Transverse colon (tissue), 4 donors: Measurements from ENCODE around the gene PCDH8. TPM values are rescaled to one million over a fixed set of nuclear protein-coding genes. Genes with fewer than 3 reads are reported as not detected.

ENCODE experiments used
- DNase-seq: peaks from one replicate; pipeline ENCODE4 v3.0.0-alpha.2; 2019
- H3K27ac ChIP-seq, 4 donors: fragments of 200-600 bp; sonication (generic); 2 replicates each; pipeline ENCODE4 v1.5.1; 2016 to 2018; ENCODE audit warnings: inconsistent platforms in 4 of 4
- H3K27me3 ChIP-seq: fragments of 200-600 bp; sonication (generic); 2 replicates; pipeline ENCODE4 v1.5.1; 2017; ENCODE audit warnings: inconsistent platforms
- H3K36me3 ChIP-seq, 4 donors: fragments of 200-600 bp; sonication (generic); 2 replicates each; pipeline ENCODE4 v1.5.1; 2017 to 2019; ENCODE audit warnings: inconsistent platforms in 4 of 4
- H3K4me1 ChIP-seq, 4 donors: fragments of 200-600 bp; sonication (generic); 2 replicates each; pipeline ENCODE4 v1.5.1; 2017 to 2020; ENCODE audit warnings: inconsistent platforms in 4 of 4
- H3K4me3 ChIP-seq, 4 donors: fragments of 200-600 bp; sonication (generic); 1 replicate in 1 of 4; 2 replicates in 3 of 4; pipeline versions ENCODE4 v1.5.1 to v1.6.1; 2017 to 2019; ENCODE audit warnings: inconsistent platforms in 4 of 4
- H3K9me3 ChIP-seq, 2 donors: fragments of 200-600 bp; sonication (generic); 2 replicates each; pipeline ENCODE4 v1.5.1; 2017 to 2019; ENCODE audit warnings: inconsistent platforms in 2 of 2
- CTCF ChIP-seq, 5 experiments: fragments of 200-600 bp in 3 of 5; fragments of 450-650 bp in 2 of 5; sonication (generic) in 3 of 5; IDR thresholded peaks; 1 replicate in 2 of 5; 2 replicates in 3 of 5; pipeline ENCODE4 v1.5.1; 2016 to 2017; ENCODE audit warnings: antibody characterized with exemption in 5 of 5, inconsistent platforms in 3 of 5, mild to moderate bottlenecking in 2 of 5, moderate library complexity in 1 of 5
- EP300 ChIP-seq: sonication (generic); formaldehyde crosslinking; IDR thresholded peaks from one replicate; pipeline ENCODE4 v1.6.1; 2017; ENCODE audit warnings: antibody characterized with exemption, low read depth
- POLR2A ChIP-seq: fragments of 450-650 bp; IDR thresholded peaks from one replicate; pipeline ENCODE4 v1.6.1; 2016; ENCODE audit warnings: antibody characterized with exemption, mild to moderate bottlenecking, moderate library complexity
- POLR2AphosphoS5 ChIP-seq, 3 donors: sonication (generic); formaldehyde crosslinking; IDR thresholded peaks; one replicate each; pipeline ENCODE4 v1.6.1; 2016; ENCODE audit warnings: antibody characterized with exemption in 3 of 3
- WGBS, 2 donors: methylation state at CpG; one replicate each; pipeline ENCODE4 v1.1.5; 2018; ENCODE audit warnings: low coverage in 1 of 2; 5-methylcytosine and 5-hydroxymethylcytosine counted together
- in situ Hi-C, 4 donors: fragments of 200-750 bp; cut with MboI; loops; one replicate each; pipeline versions ENCODE4 v1.15.0 to v1.15.1; 2017; ENCODE audit warnings: low sequenced_read_pairs in 3 of 4, low pct_ligation_motif_present in 1 of 4, low pct_unique_long_range_greater_than_20kb in 1 of 4
- intact Hi-C: fragments of 100-400 bp; cut with DNase I; formaldehyde crosslinking; loops from one replicate; pipeline ENCODE4 v1.15.1; 2023; ENCODE audit warnings: low total_unique reads
- total RNA-seq, 4 donors: library from RNA; depleted of rRNA; stranded (reverse); fragments of >200 nt; gene quantifications; one replicate each; pipeline ENCODE4 v1.1.0, GENCODE V29; 2016

PCDH8 gene
- total RNA-seq: 1 to 10 TPM in 2 of 4 donors, not detected in 2; 1.9 to 4.9 TPM

- no peaks in the 10 kb centered on the region for H3K9me3 ChIP-seq
- WGBS, 2 donors: 5 to 10% methylated on average over 4 to 41 of the region's 41 CpGs
- no peak for DNase-seq
- no peak within 1 kb of the TSS for H3K27ac ChIP-seq
- no peak within 1 kb of the TSS for H3K4me3 ChIP-seq
- H3K36me3 ChIP-seq: no peaks in the 10 kb centered on the region
- peaks cover 0 to 33% (median 20%) of the 10 kb centered on the region in 4 donors for H3K4me1 ChIP-seq
- intact Hi-C loops: no loop called here
- in situ Hi-C loops: no loop called here
- TF ChIP-seq POLR2AphosphoS5 (IDR thresholded peaks at IDR 0.05) (no peak), EP300 (no peak), CTCF (IDR thresholded peaks at IDR 0.05) (no peak), POLR2A (no peak)
- H3K27me3 ChIP-seq: peaks cover 77% of the 10 kb centered on the region
Measured at GRCh38 chr13:52848455-52849195, at the start of gene PCDH8. Gene PCDH8 (minus strand): TSS chr13:52848640. CDS start chr13:52848436, 204 bp downstream.

- WGBS, 2 donors: 60 to 61% methylated on average over 7 to 8 of the region's 8 CpGs
- in situ Hi-C loops: no loop called here
- Histone ChIP-seq H3K4me1 (no peaks in the 10 kb centered on the region), H3K9me3 (no peaks in the 10 kb centered on the region), H3K4me3 (no peak overlapping the region), H3K27me3 (no peaks in the 10 kb centered on the region), H3K27ac (no peak overlapping the region), H3K36me3 (no peaks in the 10 kb centered on the region)
- peak; percentile 11 for DNase-seq
- TF ChIP-seq POLR2AphosphoS5 (IDR thresholded peaks at IDR 0.05) (no peak), CTCF (IDR thresholded peaks at IDR 0.05) (peak; percentile 22 to 57 (median 35)), POLR2A (no peak)
- intact Hi-C loops: no loop called here
Measured at GRCh38 chr13:52896827-52897659, 48.6 kb upstream of the PCDH8 start.

GRCh38 chr13:52894413-52894812, 46.0 kb upstream of the PCDH8 start:
- in situ Hi-C loops (no loop called here), intact Hi-C loops (no loop called here)
- WGBS, 2 donors: 67 to 73% methylated on average over 4 to 5 of the region's 5 CpGs

More at GRCh38 chr13:52894413-52894812, 46.0 kb upstream of the PCDH8 start:
- H3K27me3 ChIP-seq: no peaks in the 10 kb centered on the region
- H3K36me3 ChIP-seq: no peaks in the 10 kb centered on the region
- no peaks in the 10 kb centered on the region for H3K9me3 ChIP-seq
- no peak overlapping the region for H3K4me3 ChIP-seq
- no peak overlapping the region for H3K27ac ChIP-seq
- no peak for DNase-seq
- no peaks in the 10 kb centered on the region for H3K4me1 ChIP-seq
- TF ChIP-seq EP300 (no peak), POLR2A (no peak), POLR2AphosphoS5 (IDR thresholded peaks at IDR 0.05) (no peak), CTCF (IDR thresholded peaks at IDR 0.05) (no peak)
